HG03025 (cell line): ENCODE data around the gene LBR.
A peak's percentile ranks its signal among the peaks of the same experiment; 100 is the strongest.

Source experiments
- ATAC-seq: cut with Tn5 transposase; IDR thresholded peaks from one replicate; pipeline ENCODE4 v1.9.1; 2021; ENCODE audit warnings: mild to moderate bottlenecking, moderate library complexity; ENCODE audit not compliant: unreplicated experiment, low FRiP score

Gene LBR

GRCh38 chr1:225446981-225447615 is 19.3 kb upstream of the LBR start:
- no peak for ATAC-seq

- ATAC-seq: no peak
Measured at GRCh38 chr1:225446595-225446960, 18.7 kb upstream of the LBR start.

DNA sequence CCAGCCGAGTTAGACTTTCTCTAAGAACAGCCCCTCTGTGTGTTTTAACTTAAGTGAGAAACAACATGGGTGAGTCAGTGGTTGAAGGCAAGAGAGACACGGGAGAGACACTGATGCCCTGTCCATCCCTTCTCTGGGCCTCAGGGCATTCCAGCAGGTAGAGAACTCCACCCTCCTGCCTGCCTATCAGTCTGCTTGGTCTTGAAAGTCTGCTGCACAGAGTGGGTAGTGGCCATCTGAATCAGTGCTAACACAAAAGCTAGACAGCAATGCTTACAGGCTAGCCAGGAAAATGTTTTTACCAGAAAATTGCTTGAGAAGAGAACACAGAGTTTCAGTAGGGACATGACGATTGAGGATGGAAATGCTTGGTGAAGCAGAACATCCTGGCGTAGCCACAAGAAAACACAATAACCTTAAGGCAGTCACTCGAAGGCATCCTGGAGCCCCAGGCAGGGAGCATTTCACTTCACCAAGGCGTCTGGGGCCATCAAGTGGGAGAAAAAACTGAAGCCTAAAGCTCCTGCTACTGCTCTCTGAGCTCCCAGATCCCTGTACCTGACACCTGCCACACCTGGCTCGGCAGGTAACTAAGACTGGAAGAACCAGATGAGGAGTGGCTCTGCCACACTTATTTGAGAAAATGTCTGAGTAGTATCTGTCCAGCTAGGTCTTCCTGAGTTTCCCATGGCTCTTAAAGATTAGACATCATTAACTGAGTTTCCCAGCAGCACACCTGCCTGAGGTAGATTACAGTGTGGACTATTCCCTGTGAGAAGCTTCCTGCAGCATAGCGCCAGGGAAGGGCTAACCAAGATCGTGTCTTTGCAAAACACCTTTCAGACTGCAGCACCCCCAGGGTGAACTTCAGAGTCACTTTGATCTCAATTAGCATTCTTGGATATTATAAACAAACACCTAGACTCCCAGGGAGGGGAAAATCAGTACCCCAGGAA is 18.1 kb upstream of the LBR start:
- ATAC-seq: no peak

GRCh38 chr1:225442123-225442505 is 14.3 kb upstream of the LBR start:
- no peak for ATAC-seq

- ATAC-seq: no peak
Measured at GRCh38 chr1:225441314-225442122, 13.7 kb upstream of the LBR start.

DNA sequence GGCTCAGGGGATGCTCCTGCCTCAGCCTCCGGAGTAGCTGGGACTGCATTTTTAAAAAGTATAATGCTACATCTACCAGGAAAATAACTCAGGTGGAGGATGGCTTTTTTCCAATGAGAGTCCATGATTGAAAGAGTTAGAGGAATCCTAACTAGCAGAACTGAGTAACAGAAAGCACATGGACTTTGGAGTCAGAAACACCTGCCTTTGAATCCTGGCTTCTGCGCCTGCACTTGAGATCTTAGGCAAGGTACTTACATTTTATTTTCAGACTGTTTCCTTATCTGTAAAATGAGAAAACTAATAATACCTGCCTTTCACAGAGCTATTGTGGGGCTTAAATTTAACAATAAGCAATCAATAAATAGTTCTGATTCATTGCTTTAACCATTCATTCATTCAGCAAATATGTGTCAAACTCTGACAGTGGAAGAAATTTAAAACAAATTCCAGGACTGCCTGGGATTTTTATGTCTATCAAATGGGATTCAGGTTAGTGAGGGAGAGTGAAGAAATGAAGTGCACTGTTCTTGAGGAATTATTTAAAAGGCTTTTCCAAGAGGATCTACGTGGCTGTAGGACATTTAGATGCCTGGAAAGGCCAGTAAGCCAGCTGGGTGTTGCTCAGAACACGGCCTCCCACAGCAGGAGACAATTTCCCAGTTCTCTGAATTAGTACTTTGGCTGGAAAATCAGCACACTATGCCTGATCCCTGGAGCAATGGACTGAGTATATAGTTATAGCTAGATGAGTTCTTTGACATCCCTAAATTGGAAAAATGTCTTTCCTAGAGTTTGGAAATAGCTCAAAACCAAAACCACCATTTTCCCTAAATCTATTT is 12.8 kb upstream of the LBR start:
- no peak for ATAC-seq

- ATAC-seq: no peak
Measured at GRCh38 chr1:225437710-225438437, 10.0 kb upstream of the LBR start.

DNA sequence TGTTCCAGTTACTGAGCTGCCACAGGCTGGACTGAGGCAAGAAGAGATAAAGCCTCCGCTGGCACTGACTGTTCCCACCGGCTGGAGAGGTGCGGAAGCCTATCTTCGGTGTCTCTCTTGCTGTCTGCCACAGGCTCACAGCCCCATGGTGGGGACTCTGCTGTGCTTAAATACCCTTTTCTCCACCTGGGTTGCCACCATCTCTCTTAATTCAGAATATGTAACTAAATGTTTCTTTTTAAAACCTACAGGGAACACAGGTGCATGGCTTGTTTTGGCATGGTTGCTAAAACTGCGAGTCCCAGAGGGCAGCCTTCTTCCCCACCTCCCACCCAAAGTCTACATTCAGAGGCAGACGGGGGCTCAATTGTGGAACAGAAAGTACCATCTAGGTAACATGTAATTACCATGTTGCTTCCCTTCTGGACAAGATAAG is 8.1 kb upstream of the LBR start:
- no peak for ATAC-seq

DNA sequence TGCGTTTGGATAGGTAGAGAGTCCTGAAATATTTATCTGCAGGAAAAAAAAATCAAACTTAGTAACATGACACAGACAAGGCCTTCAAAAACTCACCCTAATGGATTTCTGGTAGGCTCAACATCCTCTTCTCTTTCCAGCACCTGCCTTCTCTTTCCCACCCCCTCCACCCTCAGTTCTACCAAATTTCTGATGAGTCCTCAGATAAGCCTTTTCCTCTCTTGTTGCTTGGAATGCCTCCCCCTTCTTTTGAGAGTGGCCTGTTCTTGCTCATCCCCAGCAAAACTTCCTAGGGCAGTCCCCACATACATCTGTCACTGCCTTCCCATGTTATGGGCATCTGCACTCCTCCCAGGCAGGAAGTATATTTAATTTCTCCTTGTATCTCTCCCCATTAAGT is 7.6 kb upstream of the LBR start:
- no peak for ATAC-seq

DNA sequence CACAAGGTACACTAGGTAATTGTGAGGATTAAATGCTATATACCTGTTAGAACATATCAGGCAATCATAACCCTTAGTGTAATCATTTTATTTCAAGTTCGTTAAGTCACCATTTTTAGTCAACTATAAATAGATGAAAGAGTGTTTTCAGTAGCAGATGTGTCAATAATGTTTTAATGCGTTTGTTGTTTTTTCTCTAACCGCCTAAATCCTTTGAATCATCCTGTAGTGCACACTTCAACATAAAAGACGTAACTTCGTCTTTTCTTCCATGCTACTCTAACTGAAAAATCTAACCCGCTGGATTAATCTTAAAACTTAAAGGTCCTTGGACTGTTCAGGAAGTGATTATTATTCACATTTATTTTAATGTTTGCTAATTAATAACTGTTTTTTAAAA is 7.2 kb upstream of the LBR start:
- no peak for ATAC-seq

GRCh38 chr1:225434046-225434445 is 6.2 kb upstream of the LBR start:
- no peak for ATAC-seq

DNA sequence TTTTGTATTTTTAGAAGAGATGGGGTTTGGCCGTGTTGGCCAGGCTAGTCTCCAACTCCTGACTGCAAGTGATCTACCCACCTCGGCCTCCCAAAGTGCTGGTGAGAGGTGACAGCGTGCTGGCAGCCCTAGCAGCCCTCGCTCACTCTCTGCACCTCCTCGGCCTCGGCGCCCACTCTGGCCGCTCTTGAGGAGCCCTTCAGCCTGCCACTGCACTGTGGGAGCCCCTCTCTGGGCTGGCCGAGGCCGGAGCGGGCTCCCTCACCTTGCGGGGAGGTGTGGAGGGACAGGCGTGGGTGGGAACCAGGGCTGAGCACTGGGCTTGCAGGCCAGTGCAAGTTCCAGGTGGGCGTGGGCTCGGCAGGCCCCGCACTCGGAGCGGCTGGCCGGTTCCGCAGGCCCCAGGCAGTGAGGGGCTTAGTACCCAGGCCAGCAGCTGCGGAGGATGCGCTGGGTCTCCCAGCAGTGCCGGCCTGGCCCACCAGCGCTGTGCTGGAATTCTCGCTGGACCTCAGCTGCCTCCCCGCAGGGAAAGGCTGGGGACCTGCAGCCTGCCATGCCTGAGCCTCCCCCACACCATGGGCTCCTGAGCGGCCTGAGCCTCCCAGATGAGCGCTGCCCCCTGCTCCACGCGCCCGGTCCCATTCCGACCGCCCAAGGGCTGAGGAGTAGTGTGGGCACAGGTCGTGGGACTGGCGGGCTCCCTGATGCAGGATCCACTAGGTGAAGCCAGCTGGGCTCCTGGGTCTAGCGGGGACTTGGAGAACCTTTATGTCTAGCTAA is 3.4 kb upstream of the LBR start:
- ATAC-seq: no peak

- ATAC-seq: no peak
Measured at GRCh38 chr1:225430301-225430700, 2.5 kb upstream of the LBR start.

- ATAC-seq: no peak
Measured at GRCh38 chr1:225428881-225429455, 1.1 kb upstream of the LBR start.

GRCh38 chr1:225428068-225428880 is 436 bp upstream of the LBR start:
- ATAC-seq: peak; percentile 89

- no peak for ATAC-seq
Measured at GRCh38 chr1:225426395-225427234, 1.2 kb downstream of the LBR start.
